GM13977 (cell line): ENCODE measurements around the gene CPSF6.
"Not testable (repeated sequence)": the region's sequence is repeated elsewhere in the genome, so short reads cannot be mapped to it uniquely, and the experiment has no call there.

Source experiments
- DNase-seq: peaks from one replicate; pipeline ENCODE4 v3.0.0; 2012; ENCODE audit warnings: low spot score
- in situ Hi-C: fragments of 300-500 bp; cut with MboI; formaldehyde crosslinking; loops from one replicate; pipeline ENCODE4 v1.12.0; 2022; ENCODE audit warnings: low sequenced_read_pairs, low pct_unique_long_range_greater_than_20kb, mixed read lengths, inconsistent platforms; ENCODE audit not compliant: unreplicated experiment
- TF ChIP-seq, protein P1 (sequence below): IDR thresholded peaks from 2 replicates; pipeline ENCODE4 v1.5.1; 2012; ENCODE audit warnings: mild to moderate bottlenecking, control low read depth; ENCODE audit not compliant: insufficient read depth; ENCODE audit errors: extremely low read depth, missing control alignments

Gene CPSF6

DNA sequence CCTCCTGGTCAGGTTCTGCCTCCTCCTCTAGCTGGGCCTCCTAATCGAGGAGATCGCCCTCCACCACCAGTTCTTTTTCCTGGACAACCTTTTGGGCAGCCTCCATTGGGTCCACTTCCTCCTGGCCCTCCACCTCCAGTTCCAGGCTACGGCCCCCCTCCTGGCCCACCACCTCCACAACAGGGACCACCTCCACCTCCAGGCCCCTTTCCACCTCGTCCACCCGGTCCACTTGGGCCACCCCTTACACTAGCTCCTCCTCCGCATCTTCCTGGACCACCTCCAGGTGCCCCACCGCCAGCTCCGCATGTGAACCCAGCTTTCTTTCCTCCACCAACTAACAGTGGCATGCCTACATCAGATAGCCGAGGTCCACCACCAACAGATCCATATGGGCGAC is 19.3 kb downstream of the CPSF6 start:
- TF ChIP-seq, protein P1, sequence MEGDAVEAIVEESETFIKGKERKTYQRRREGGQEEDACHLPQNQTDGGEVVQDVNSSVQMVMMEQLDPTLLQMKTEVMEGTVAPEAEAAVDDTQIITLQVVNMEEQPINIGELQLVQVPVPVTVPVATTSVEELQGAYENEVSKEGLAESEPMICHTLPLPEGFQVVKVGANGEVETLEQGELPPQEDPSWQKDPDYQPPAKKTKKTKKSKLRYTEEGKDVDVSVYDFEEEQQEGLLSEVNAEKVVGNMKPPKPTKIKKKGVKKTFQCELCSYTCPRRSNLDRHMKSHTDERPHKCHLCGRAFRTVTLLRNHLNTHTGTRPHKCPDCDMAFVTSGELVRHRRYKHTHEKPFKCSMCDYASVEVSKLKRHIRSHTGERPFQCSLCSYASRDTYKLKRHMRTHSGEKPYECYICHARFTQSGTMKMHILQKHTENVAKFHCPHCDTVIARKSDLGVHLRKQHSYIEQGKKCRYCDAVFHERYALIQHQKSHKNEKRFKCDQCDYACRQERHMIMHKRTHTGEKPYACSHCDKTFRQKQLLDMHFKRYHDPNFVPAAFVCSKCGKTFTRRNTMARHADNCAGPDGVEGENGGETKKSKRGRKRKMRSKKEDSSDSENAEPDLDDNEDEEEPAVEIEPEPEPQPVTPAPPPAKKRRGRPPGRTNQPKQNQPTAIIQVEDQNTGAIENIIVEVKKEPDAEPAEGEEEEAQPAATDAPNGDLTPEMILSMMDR, result no peak
- DNase-seq, result no peak
- in situ Hi-C loops, result loop anchor here (10.0 kb wide), 1 partner anchor 104 kb away; no protein-coding TSS in a partner anchor

DNA sequence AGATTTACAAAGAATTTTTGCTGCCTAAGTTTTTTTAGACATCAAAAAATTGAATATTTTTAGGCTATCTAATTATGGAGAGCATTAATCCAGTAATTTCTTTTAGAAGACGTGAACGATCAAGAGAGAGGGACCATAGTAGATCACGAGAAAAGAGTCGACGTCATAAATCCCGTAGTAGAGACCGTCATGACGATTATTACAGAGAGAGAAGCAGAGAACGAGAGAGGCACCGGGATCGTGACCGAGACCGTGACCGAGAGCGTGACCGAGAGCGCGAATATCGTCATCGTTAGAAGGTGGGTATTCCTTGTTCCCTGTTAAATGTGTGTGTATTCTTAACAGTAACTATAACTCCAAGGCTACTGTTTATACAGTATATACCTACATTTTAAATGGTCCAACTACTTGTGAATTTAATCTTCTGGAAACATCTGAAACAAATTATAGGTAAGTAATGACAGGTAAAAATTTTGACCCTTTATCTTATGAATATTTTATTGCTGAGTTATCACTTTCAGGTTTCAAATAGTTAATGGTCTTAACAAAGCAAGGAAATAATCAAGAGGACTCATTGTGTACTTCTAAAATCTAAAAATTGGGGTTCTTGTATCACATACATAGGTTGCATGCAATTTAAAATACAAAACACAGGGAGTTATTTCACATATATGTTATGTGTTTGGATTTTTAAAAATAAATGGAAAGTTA is 23.1 kb downstream of the CPSF6 start:
- TF ChIP-seq, protein P1, result no peak
- DNase-seq, result no peak
- in situ Hi-C loops, result no loop called here

- no peak for DNase-seq
- TF ChIP-seq, protein P1, result no peak
- in situ Hi-C loops, result no loop called here
These were observed 25.8 kb downstream of the CPSF6 start for GRCh38 chr12:69265205-69265604.

DNA sequence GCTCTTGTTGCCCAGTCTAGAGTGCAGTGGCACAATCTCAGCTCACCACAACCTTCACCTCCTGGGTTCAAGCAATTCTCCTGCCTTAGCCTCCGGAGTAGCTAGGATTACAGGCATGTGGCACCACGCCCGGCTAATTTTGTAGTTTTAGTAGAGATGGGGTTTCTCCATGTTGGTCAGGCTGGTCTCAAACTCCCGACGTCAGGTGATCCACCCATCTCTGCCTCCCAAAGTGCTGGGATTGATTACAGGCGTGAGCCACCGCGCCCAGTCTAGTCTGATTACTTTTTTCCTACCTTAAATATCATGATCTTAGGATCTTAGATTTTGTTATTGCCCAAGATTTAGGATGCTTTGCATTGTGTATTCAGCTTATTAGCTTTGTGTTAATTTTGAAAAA is 26.3 kb downstream of the CPSF6 start:
- in situ Hi-C loops, DNase-seq: not testable (repeated sequence)

- in situ Hi-C loops, result no loop called here
- DNase-seq, result no peak
- TF ChIP-seq, protein P1, result no peak
These were observed 26.8 kb downstream of the CPSF6 start for GRCh38 chr12:69266036-69266635.

DNA sequence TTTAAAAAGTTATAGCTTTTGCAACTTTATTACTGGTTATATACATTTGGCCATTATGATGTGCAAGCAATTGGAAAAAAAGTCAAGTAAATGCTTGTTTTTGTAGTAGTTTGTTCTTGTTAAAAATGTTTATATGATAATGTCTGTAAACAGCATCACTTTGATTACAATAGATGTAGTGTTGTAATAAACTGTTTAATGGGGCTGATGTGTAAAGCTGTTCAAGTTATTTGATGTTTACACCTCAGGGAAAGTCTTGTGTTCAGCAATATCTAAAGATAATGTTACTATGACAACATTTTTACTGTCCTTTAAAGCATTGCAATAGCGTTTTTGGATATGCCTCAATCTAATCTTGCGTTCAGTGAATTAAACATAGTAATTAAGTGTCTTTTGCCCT is 30.4 kb downstream of the CPSF6 start:
- DNase-seq, result no peak
- in situ Hi-C loops, result no loop called here
- TF ChIP-seq, protein P1, result no peak

- TF ChIP-seq, protein P1, result no peak
- in situ Hi-C loops, result no loop called here
- DNase-seq, result no peak
These were observed 33.1 kb downstream of the CPSF6 start for GRCh38 chr12:69272511-69272910.
